CD4-positive, alpha-beta T cell (primary cell): ENCODE results near the gene MAP1LC3B. TPM values are rescaled to one million over a fixed set of nuclear protein-coding genes. Genes with fewer than 3 reads are reported as not detected.
A peak's percentile ranks its signal among the peaks of the same experiment; 100 is the strongest.

ENCODE experiments used
- ATAC-seq: fragments of 200-7000 bp; cut with Tn5 transposase; one replicate; pipeline ENCODE4 v1.10.0; 2022; ENCODE audit warnings: mild to moderate bottlenecking; ENCODE audit not compliant: poor library complexity
- CTCF ChIA-PET: fragments of 350-600 bp; sonication (Branson Sonifier 250); formaldehyde crosslinking; loops from one replicate; lab custom pipeline; 2021; ENCODE audit warnings: antibody characterized with exemption, inconsistent platforms; lab: Charles Lee
- POLR2A ChIA-PET: fragments of 350-600 bp; sonication (Branson Sonifier 250); formaldehyde crosslinking; loops from one replicate; lab custom pipeline; 2021; ENCODE audit warnings: antibody characterized with exemption, inconsistent platforms; lab: Charles Lee
- DNase-seq, 14 experiments: peaks; one replicate each; pipeline ENCODE4 v3.0.0-alpha.2; 2013 to 2020; ENCODE audit warnings: mixed read lengths in 2 of 14
- H3K27ac ChIP-seq, 2 donors: one replicate each; pipeline versions ENCODE4 v1.5.1 to v1.7.0; 2013; ENCODE audit warnings: low read length in 2 of 2, low read depth in 1 of 2, mild to moderate bottlenecking in 1 of 2
- H3K27me3 ChIP-seq, 2 experiments: 1 replicate in 1 of 2; 2 replicates in 1 of 2; pipeline versions ENCODE4 v1.6.1 to v1.7.0; 2013; ENCODE audit warnings: low read length in 2 of 2, control low read depth in 1 of 2, mild to moderate bottlenecking in 1 of 2, moderate library complexity in 1 of 2; ENCODE audit not compliant: insufficient read depth in 2 of 2, control insufficient read depth in 1 of 2
- H3K36me3 ChIP-seq: one replicate; pipeline ENCODE4 v1.6.1; 2013; ENCODE audit warnings: low read length, control low read depth; ENCODE audit not compliant: insufficient read depth
- H3K4me1 ChIP-seq: one replicate; pipeline ENCODE4 v1.6.1; 2013; ENCODE audit warnings: low read length, control low read depth; ENCODE audit not compliant: insufficient read depth
- H3K4me3 ChIP-seq: one replicate; pipeline ENCODE4 v1.5.1; 2013; ENCODE audit warnings: mild to moderate bottlenecking, low read length, moderate library complexity
- H3K9me3 ChIP-seq, 2 experiments: 1 replicate in 1 of 2; 2 replicates in 1 of 2; pipeline versions ENCODE4 v1.6.1 to v1.7.0; 2013; ENCODE audit warnings: low read length in 2 of 2, mild to moderate bottlenecking in 2 of 2, control low read depth in 1 of 2, moderate library complexity in 1 of 2; ENCODE audit not compliant: control insufficient read depth in 1 of 2, insufficient read depth in 1 of 2
- H3K27ac Mint-ChIP-seq: one replicate; pipeline ENCODE4 v1.8.0; 2020; ENCODE audit warnings: mixed read lengths
- H3K27me3 Mint-ChIP-seq: one replicate; pipeline ENCODE4 v1.8.0; 2021; ENCODE audit warnings: mixed read lengths
- H3K36me3 Mint-ChIP-seq: one replicate; pipeline ENCODE4 v1.8.0; 2021; ENCODE audit warnings: low read depth, mixed read lengths
- H3K4me1 Mint-ChIP-seq: one replicate; pipeline ENCODE4 v1.8.0; 2021; ENCODE audit warnings: low read depth, mixed read lengths
- H3K4me3 Mint-ChIP-seq: one replicate; pipeline ENCODE4 v1.8.0; 2020; ENCODE audit warnings: mild to moderate bottlenecking, mixed read lengths
- H3K9me3 Mint-ChIP-seq: one replicate; pipeline ENCODE4 v1.8.0; 2020; ENCODE audit warnings: mixed read lengths
- intact Hi-C, 2 experiments: fragments of 100-400 bp; cut with DNase I in 1 of 2; cut with micrococcal nuclease in 1 of 2; formaldehyde crosslinking; loops; one replicate each; pipeline versions ENCODE4 v1.15.1 to v1.9.0; 2023 to 2025; cut with DNase I, micrococcal nuclease
- total RNA-seq, 174 experiments: library from RNA in 2 of 174; stranded (reverse) in 2 of 174; gene quantifications; one replicate each; pipeline ENCODE4 v1.2.3 and lab custom pipeline; 2021 to 2026
- TF ChIP-seq, protein P1 (sequence below): fragments of 200-600 bp; IDR thresholded peaks from one replicate; pipeline ENCODE4 v1.8.0; 2022; ENCODE audit warnings: antibody characterized with exemption, mild to moderate bottlenecking

The MAP1LC3B gene
- total RNA-seq, 2 experiments from 2014 or later: 92.4 to 96.6 TPM

DNA sequence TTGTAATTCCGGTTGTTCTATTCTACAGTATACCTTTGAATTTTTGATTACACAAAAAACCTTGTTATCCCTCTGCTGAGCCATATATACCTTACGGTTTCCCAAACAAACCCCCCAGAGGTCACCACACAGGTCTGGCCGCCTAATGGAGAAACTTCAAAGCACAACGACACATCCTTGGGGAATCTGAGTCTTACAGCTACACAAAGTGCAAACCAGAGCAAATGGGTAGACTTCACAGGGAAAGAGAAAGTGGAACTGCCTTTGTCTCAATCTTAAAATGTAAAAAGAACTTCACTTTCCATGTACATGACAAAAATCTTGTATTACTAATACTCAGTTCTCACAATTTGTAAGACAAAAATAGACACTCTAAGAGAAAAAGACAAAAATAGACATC is 11.3 kb upstream of the MAP1LC3B start:
- Mint-ChIP-seq H3K27me3 (peaks cover 4% of the 10 kb centered on the region), H3K4me3 (peak overlapping the region; percentile 93), H3K36me3 (peaks cover 29% of the 10 kb centered on the region), H3K27ac (peak overlapping the region; percentile 84), H3K4me1 (peaks cover 59% of the 10 kb centered on the region), H3K9me3 (no peaks in the 10 kb centered on the region)
- POLR2A ChIA-PET: interaction anchor here (0.7 to 4.2 kb wide), 3 partner anchors 13 to 385 kb away, joined by 3 to 99 read pairs (median 3); partner anchors contain the start of genes C16orf95, KLHDC4 and MAP1LC3B
- ATAC-seq (no peak), DNase-seq (peak in 1 of 14 experiments; percentile 27)
- peak overlapping the region; percentile 1 for H3K4me3 ChIP-seq
- H3K9me3 ChIP-seq: no peaks in the 10 kb centered on the region
- TF ChIP-seq, protein P1, sequence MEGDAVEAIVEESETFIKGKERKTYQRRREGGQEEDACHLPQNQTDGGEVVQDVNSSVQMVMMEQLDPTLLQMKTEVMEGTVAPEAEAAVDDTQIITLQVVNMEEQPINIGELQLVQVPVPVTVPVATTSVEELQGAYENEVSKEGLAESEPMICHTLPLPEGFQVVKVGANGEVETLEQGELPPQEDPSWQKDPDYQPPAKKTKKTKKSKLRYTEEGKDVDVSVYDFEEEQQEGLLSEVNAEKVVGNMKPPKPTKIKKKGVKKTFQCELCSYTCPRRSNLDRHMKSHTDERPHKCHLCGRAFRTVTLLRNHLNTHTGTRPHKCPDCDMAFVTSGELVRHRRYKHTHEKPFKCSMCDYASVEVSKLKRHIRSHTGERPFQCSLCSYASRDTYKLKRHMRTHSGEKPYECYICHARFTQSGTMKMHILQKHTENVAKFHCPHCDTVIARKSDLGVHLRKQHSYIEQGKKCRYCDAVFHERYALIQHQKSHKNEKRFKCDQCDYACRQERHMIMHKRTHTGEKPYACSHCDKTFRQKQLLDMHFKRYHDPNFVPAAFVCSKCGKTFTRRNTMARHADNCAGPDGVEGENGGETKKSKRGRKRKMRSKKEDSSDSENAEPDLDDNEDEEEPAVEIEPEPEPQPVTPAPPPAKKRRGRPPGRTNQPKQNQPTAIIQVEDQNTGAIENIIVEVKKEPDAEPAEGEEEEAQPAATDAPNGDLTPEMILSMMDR: no peak
- H3K36me3 ChIP-seq: peaks cover 6% of the 10 kb centered on the region
- intact Hi-C loops: loop anchor here in 1 of 2 experiments (2.0 to 10.0 kb wide), 3 partner anchors 64 to 1074 kb away; partner anchors contain the start of genes C16orf95, SLC7A5 and ZFPM1
- H3K27ac ChIP-seq: no peak overlapping the region
- peaks cover 56% of the 10 kb centered on the region for H3K4me1 ChIP-seq
- CTCF ChIA-PET: interaction anchor here (3.3 kb wide), 1 partner anchor 63 kb away, joined by 11 read pairs; the partner anchor contains the start of gene C16orf95
- H3K27me3 ChIP-seq: no peaks in the 10 kb centered on the region

DNA sequence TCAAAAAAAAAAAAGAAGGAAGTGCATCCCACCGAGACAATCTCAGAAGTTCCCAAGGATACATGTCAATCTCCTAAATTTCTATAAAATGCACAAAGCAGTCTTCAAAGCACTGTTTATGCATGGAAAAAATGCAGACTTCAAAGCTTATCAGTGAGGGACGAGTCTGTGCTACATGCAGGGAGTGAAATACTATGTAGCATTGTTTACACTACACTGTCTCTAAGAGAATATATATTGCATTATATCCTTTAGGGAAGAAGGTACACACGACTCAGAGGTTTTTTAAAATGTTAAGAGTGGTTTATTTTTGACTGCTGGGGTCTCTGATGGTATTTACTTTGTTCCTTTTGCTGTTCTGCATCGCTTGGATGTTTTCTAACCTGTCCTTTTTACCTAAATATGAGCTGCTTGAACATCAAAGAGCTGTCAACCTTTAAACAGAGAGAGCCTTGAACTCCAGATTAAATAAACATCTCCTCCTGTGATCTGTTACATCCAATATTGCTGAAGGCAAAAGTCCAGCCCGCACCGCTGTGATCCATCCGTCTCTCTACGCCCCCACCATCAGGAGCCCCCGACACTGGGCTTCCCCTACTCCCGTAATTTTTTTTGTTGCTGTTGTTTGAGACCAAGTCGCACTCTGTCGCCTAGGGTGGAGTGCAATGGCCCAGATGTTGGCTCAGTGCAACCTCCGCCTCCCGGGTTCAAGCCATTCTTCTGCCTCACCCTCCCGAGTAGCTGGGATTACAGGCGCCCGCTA is 9.9 kb upstream of the MAP1LC3B start:
- Histone ChIP-seq H3K27me3 (no peaks in the 10 kb centered on the region), H3K4me3 (peak overlapping the region; percentile 63), H3K4me1 (peaks cover 57% of the 10 kb centered on the region), H3K27ac (no peak overlapping the region), H3K36me3 (peaks cover 6% of the 10 kb centered on the region), H3K9me3 (no peaks in the 10 kb centered on the region)
- Mint-ChIP-seq H3K4me1 (peaks cover 58% of the 10 kb centered on the region), H3K36me3 (peaks cover 15% of the 10 kb centered on the region), H3K27me3 (peaks cover 4% of the 10 kb centered on the region), H3K27ac (peak overlapping the region; percentile 90), H3K9me3 (no peaks in the 10 kb centered on the region), H3K4me3 (peak overlapping the region; percentile 93)
- ATAC-seq: no peak
- DNase-seq: peak in 2 of 14 experiments; percentile 17 to 37
- POLR2A ChIA-PET: interaction anchor here (1.0 to 4.2 kb wide), 4 partner anchors 11 to 64 kb away, joined by 3 to 99 read pairs (median 25); partner anchors contain the start of genes C16orf95 and MAP1LC3B
- TF ChIP-seq, protein P1: no peak
- intact Hi-C loops: loop anchor here in 1 of 2 experiments (10.0 kb wide), 2 partner anchors 483 to 1073 kb away; partner anchors contain the start of genes SLC7A5 and ZFPM1
- CTCF ChIA-PET: interaction anchor here (1.2 to 3.5 kb wide), 3 partner anchors 12 to 64 kb away, joined by 3 to 36 read pairs (median 11); partner anchors contain the start of gene C16orf95

DNA sequence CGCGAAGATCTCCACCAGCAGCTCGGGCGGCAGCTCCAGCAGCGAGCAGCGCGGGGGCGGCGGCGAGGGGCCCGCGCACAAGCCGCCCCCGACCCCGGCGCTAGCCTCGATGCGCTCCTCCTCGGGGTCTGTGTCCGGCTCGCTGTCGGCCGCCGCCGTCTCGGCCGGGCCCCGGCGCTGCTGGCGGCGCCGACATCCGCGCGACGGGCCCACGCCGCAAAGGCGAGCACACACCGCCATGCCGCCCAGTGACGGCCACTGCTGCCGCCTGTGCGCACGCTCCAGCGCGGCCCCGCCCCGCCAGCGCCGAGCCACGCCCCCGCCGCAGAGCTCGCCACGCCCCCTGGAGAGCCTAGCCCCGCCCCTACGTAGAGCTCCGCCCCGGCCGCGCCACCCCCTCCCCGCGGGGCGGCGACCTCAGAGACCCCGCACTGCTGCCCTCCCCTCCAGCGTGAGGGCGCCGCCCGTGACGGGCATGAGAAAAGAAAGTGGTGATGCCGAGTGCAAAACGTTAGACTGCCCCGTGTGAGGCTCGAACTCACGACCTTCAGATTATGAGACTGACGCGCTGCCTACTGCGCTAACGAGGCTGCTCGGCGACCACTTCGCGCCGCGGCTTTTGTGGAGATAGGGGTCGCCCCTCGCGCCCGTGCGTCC is 8.5 kb upstream of the MAP1LC3B start, which contains the start of gene FBXO31:
FBXO31 (minus strand) TSS at position 272 of the 657 bp plus-strand sequence; CDS start at position 240, 32 bp downstream.
- peak; percentile 82 to 95 (median 88) for DNase-seq
- intact Hi-C loops: loop anchor here (1.0 to 10.0 kb wide), 3 partner anchors 9 to 1071 kb away; partner anchors contain the start of genes MAP1LC3B (in 1 of the 2), SLC7A5 (in 1 of the 2) and ZFPM1 (in 1 of the 2)
- H3K36me3 Mint-ChIP-seq: peaks cover 20% of the 10 kb centered on the region

More for the DNA sequence above, 8.5 kb upstream of the MAP1LC3B start, which contains the start of gene FBXO31:
- Histone ChIP-seq H3K27ac (peak within 1 kb of the TSS; percentile 67 to 72), H3K27me3 (no peaks in the 10 kb centered on the region), H3K4me1 (peaks cover 71% of the 10 kb centered on the region), H3K36me3 (peaks cover 4% of the 10 kb centered on the region), H3K9me3 (no peaks in the 10 kb centered on the region), H3K4me3 (peak within 1 kb of the TSS; percentile 83)
- Mint-ChIP-seq H3K27ac (peak within 1 kb of the TSS; percentile 100), H3K9me3 (no peaks in the 10 kb centered on the region), H3K27me3 (peaks cover 4% of the 10 kb centered on the region), H3K4me3 (peak within 1 kb of the TSS; percentile 96), H3K4me1 (peaks cover 65% of the 10 kb centered on the region)
- peak; percentile 62 for ATAC-seq
- POLR2A ChIA-PET: interaction anchor here (0.6 to 4.2 kb wide), 18 partner anchors 9 to 573 kb away, joined by 3 to 99 read pairs (median 5); partner anchors contain the start of genes BANP, C16orf95, KLHDC4 and MAP1LC3B
- CTCF ChIA-PET: interaction anchor here (0.8 to 3.5 kb wide), 4 partner anchors 11 to 395 kb away, joined by 3 to 36 read pairs (median 7); partner anchors contain the start of gene C16orf95
- TF ChIP-seq, protein P1: no peak
